T-cell (primary cell): ENCODE measurements around the gene PIGC. TPM values are rescaled to one million over a fixed set of nuclear protein-coding genes. Genes with fewer than 3 reads are reported as not detected.
A peak's percentile ranks its signal among the peaks of the same experiment; 100 is the strongest.

Experiments
- ATAC-seq, 4 experiments: fragments of 200-7000 bp in 3 of 4; fragments of 150-1000 bp in 1 of 4; cut with Tn5 transposase; replicated peaks in 1 of 4; 1 replicate in 3 of 4; 2 replicates in 1 of 4; pipeline ENCODE4 v1.10.0; 2021; ENCODE audit warnings: moderate library complexity in 3 of 4, mild to moderate bottlenecking in 2 of 4, moderate number of reproducible peaks in 1 of 4
- CTCF ChIA-PET, 2 donors: fragments of 300-600 bp; sonication (Branson Sonifier 250); formaldehyde crosslinking; loops; one replicate each; lab custom pipeline; 2022; ENCODE audit warnings: antibody characterized with exemption in 2 of 2; lab: Charles Lee
- POLR2A ChIA-PET, 2 donors: fragments of 300-600 bp; sonication (Branson Sonifier 250); formaldehyde crosslinking; loops; one replicate each; lab custom pipeline; 2022; ENCODE audit warnings: antibody characterized with exemption in 2 of 2; lab: Charles Lee
- DNase-seq, 35 experiments: peaks; one replicate each; pipeline versions ENCODE4 v3.0.0 to v3.0.0-alpha.2; 2013 to 2023
- H3K27ac ChIP-seq: one replicate; pipeline ENCODE4 v1.5.1; 2013; ENCODE audit warnings: low read length
- H3K27me3 ChIP-seq, 2 experiments: replicated peaks in 1 of 2; 1 replicate in 1 of 2; 2 replicates in 1 of 2; pipeline versions ENCODE4 v1.6.1 to v1.7.0; 2013; ENCODE audit warnings: low read length in 1 of 2, mixed read lengths in 1 of 2; ENCODE audit not compliant: control insufficient read depth in 2 of 2, insufficient read depth in 2 of 2; ENCODE audit errors: extremely low read depth in 1 of 2
- H3K36me3 ChIP-seq, 2 donors: 1 replicate in 1 of 2; 2 replicates in 1 of 2; pipeline versions ENCODE4 v1.6.1 to v1.7.0; 2013; ENCODE audit warnings: low read length in 1 of 2; ENCODE audit not compliant: control insufficient read depth in 2 of 2, insufficient read depth in 1 of 2; ENCODE audit errors: extremely low read depth in 1 of 2
- H3K4me1 ChIP-seq, 2 experiments: 1 replicate in 1 of 2; 2 replicates in 1 of 2; pipeline versions ENCODE4 v1.6.1 to v1.7.0; 2013; ENCODE audit warnings: low read length in 2 of 2, mixed read lengths in 1 of 2; ENCODE audit not compliant: insufficient read depth in 2 of 2, control insufficient read depth in 1 of 2; ENCODE audit errors: extremely low read depth in 1 of 2
- H3K4me3 ChIP-seq, 2 donors: 1 replicate in 1 of 2; 2 replicates in 1 of 2; pipeline versions ENCODE4 v1.5.1 to v1.7.0; 2013; ENCODE audit warnings: mild to moderate bottlenecking in 2 of 2, low read length in 1 of 2, moderate library complexity in 1 of 2; ENCODE audit not compliant: control insufficient read depth in 1 of 2; ENCODE audit errors: extremely low read depth in 1 of 2
- H3K9me3 ChIP-seq: 2 replicates; pipeline ENCODE4 v1.7.0; 2013
- H3K27ac Mint-ChIP-seq, 2 donors: one replicate each; pipeline ENCODE4 v1.8.0; 2020 to 2021; ENCODE audit warnings: mild to moderate bottlenecking in 2 of 2, mixed read lengths in 2 of 2
- H3K27me3 Mint-ChIP-seq, 2 donors: one replicate each; pipeline ENCODE4 v1.8.0; 2021 to 2022; ENCODE audit warnings: mixed read lengths in 2 of 2
- H3K36me3 Mint-ChIP-seq: one replicate; pipeline ENCODE4 v1.8.0; 2021; ENCODE audit warnings: mixed read lengths
- H3K4me1 Mint-ChIP-seq, 3 donors: one replicate each; pipeline ENCODE4 v1.8.0; 2020 to 2022; ENCODE audit warnings: mixed read lengths in 3 of 3, mild to moderate bottlenecking in 1 of 3
- H3K4me3 Mint-ChIP-seq, 3 donors: one replicate each; pipeline ENCODE4 v1.8.0; 2020 to 2022; ENCODE audit warnings: mild to moderate bottlenecking in 3 of 3, mixed read lengths in 3 of 3, moderate library complexity in 3 of 3
- H3K9me3 Mint-ChIP-seq, 3 donors: one replicate each; pipeline ENCODE4 v1.8.0; 2020 to 2022; ENCODE audit warnings: mixed read lengths in 3 of 3
- WGBS: methylation state at CpG from one replicate; pipeline ENCODE4 v1.1.5; 2013; ENCODE audit warnings: missing lambda C conversion rate; ENCODE audit not compliant: insufficient coverage; 5-methylcytosine and 5-hydroxymethylcytosine counted together
- total RNA-seq, 35 experiments: library from RNA in 6 of 35; stranded (reverse) in 6 of 35; fragments of 120-200 nt in 1 of 35; gene quantifications; one replicate each; pipeline versions ENCODE4 v1.2.1 to v1.2.4 and lab custom pipeline; 2013 to 2026

The PIGC gene
- total RNA-seq (10 to 100 TPM; 26.9 to 39.0 (median 34.5) TPM), total RNA-seq (lab: John Stamatoyannopoulos, UW) (20.1 to 54.3 (median 31.7) reads per million in 29 experiments)
- 43.2 TPM for total RNA-seq (2013)

- Mint-ChIP-seq H3K4me1 (peaks cover 45 to 50% (median 48%) of the 10 kb centered on the region in 3 donors), H3K9me3 (no peaks in the 10 kb centered on the region), H3K36me3 (peaks cover 26% of the 10 kb centered on the region), H3K27me3 (no peaks in the 10 kb centered on the region), H3K27ac (peak within 1 kb of the TSS; percentile 94 to 96), H3K4me3 (peak within 1 kb of the TSS; percentile 83 to 95 (median 94))
- ChIA-PET CTCF (interaction anchor here (0.6 to 2.8 kb wide), 19 partner anchors 9 to 643 kb away, joined by 3 to 42 read pairs (median 4); no protein-coding TSS in a partner anchor), POLR2A (interaction anchor here (0.6 to 1.5 kb wide), 5 partner anchors 11 to 88 kb away, joined by 3 to 4 read pairs (median 3); no protein-coding TSS in a partner anchor)
- Histone ChIP-seq H3K4me3 (peak within 1 kb of the TSS; percentile 84 to 94), H3K36me3 (peaks cover 0 to 10% of the 10 kb centered on the region in 2 donors), H3K4me1 (peaks cover 15% of the 10 kb centered on the region in 2 experiments), H3K9me3 (no peaks in the 10 kb centered on the region), H3K27me3 (no peaks in the 10 kb centered on the region), H3K27ac (peak within 1 kb of the TSS; percentile 86)
- DNase-seq = peak; percentile 79 to 95 (median 89)
- 10% methylated on average over 40 of the region's 43 CpGs for WGBS
- ATAC-seq = peak; percentile 99
Observed at GRCh38 chr1:172443666-172444453, at the start of gene PIGC. Gene PIGC (minus strand): TSS chr1:172444069. CDS start chr1:172442622, 1,447 bp downstream.

GRCh38 chr1:172492421-172492820 is 48.6 kb upstream of the PIGC start:
- DNase-seq = no peak
- ChIA-PET POLR2A (no interaction called here), CTCF (no interaction called here)
- H3K36me3 Mint-ChIP-seq = no peaks in the 10 kb centered on the region
- H3K27ac ChIP-seq = no peak overlapping the region
- H3K9me3 ChIP-seq = no peaks in the 10 kb centered on the region
- no peaks in the 10 kb centered on the region for H3K9me3 Mint-ChIP-seq
- peaks cover 3 to 12% of the 10 kb centered on the region in 2 donors for H3K27me3 Mint-ChIP-seq
- H3K36me3 ChIP-seq = no peaks in the 10 kb centered on the region
- peaks cover 5 to 6% (median 5%) of the 10 kb centered on the region in 3 donors for H3K4me1 Mint-ChIP-seq
- H3K27ac Mint-ChIP-seq = no peak overlapping the region
- no peaks in the 10 kb centered on the region for H3K27me3 ChIP-seq
- no peak overlapping the region for H3K4me3 ChIP-seq
- WGBS = no CpG with 5 or more reads among the region's 1 CpG
- H3K4me1 ChIP-seq = peaks cover 0 to under 1% of the 10 kb centered on the region in 2 experiments
- H3K4me3 Mint-ChIP-seq = no peak overlapping the region
- ATAC-seq = no peak

GRCh38 chr1:172489847-172490246 is 46.0 kb upstream of the PIGC start:
- ChIA-PET CTCF (no interaction called here), POLR2A (no interaction called here)
- Histone ChIP-seq H3K4me1 (peaks cover 0 to 3% of the 10 kb centered on the region in 2 experiments), H3K27me3 (no peaks in the 10 kb centered on the region), H3K4me3 (no peak overlapping the region), H3K27ac (no peak overlapping the region), H3K36me3 (no peaks in the 10 kb centered on the region), H3K9me3 (no peaks in the 10 kb centered on the region)
- DNase-seq (no peak), ATAC-seq (no peak)
- Mint-ChIP-seq H3K27ac (no peak overlapping the region), H3K4me1 (peaks cover 10% of the 10 kb centered on the region in 3 donors), H3K9me3 (no peaks in the 10 kb centered on the region), H3K4me3 (no peak overlapping the region), H3K36me3 (no peaks in the 10 kb centered on the region), H3K27me3 (peaks cover 3 to 12% of the 10 kb centered on the region in 2 donors)
- 69% methylated on average over 2 of the region's 3 CpGs for whole genome bisulfite sequencing

GRCh38 chr1:172488393-172488792 is 44.5 kb upstream of the PIGC start:
- ChIA-PET CTCF (interaction anchor here in 1 of 2 donors (0.5 kb wide), 1 partner anchor 37 kb away, joined by 10 read pairs; no protein-coding TSS in a partner anchor), POLR2A (no interaction called here)
- Histone ChIP-seq H3K9me3 (no peaks in the 10 kb centered on the region), H3K27me3 (no peaks in the 10 kb centered on the region), H3K36me3 (no peaks in the 10 kb centered on the region), H3K27ac (no peak overlapping the region), H3K4me3 (no peak overlapping the region), H3K4me1 (peaks cover 0 to 3% of the 10 kb centered on the region in 2 experiments)
- Mint-ChIP-seq H3K4me1 (peaks cover 10 to 16% (median 16%) of the 10 kb centered on the region in 3 donors), H3K27ac (no peak overlapping the region), H3K4me3 (no peak overlapping the region), H3K36me3 (no peaks in the 10 kb centered on the region), H3K9me3 (no peaks in the 10 kb centered on the region), H3K27me3 (peaks cover 3 to 12% of the 10 kb centered on the region in 2 donors)
- no peak for DNase-seq
- 95% methylated on average over 2 of the region's 3 CpGs for WGBS
- ATAC-seq = no peak

- 0% methylated on average over 2 of the region's 4 CpGs for WGBS
- ATAC-seq (peak in 2 of 4 experiments; percentile 41 to 48), DNase-seq (peak in 1 of 35 experiments; percentile 8)
- H3K4me1 ChIP-seq = peaks cover 0 to 3% of the 10 kb centered on the region in 2 experiments
- Mint-ChIP-seq H3K27me3 (peaks cover 3 to 12% of the 10 kb centered on the region in 2 donors), H3K9me3 (no peaks in the 10 kb centered on the region), H3K4me1 (peaks cover 10 to 16% (median 16%) of the 10 kb centered on the region in 3 donors), H3K4me3 (no peak overlapping the region), H3K36me3 (no peaks in the 10 kb centered on the region), H3K27ac (no peak overlapping the region)
- ChIA-PET CTCF (no interaction called here), POLR2A (no interaction called here)
- H3K4me3 ChIP-seq = no peak overlapping the region
- H3K9me3 ChIP-seq = no peaks in the 10 kb centered on the region
- no peaks in the 10 kb centered on the region for H3K27me3 ChIP-seq
- no peaks in the 10 kb centered on the region for H3K36me3 ChIP-seq
- no peak overlapping the region for H3K27ac ChIP-seq
Observed at GRCh38 chr1:172487550-172487949, 43.7 kb upstream of the PIGC start.

- H3K36me3 Mint-ChIP-seq = no peaks in the 10 kb centered on the region
- DNase-seq = no peak
- H3K9me3 Mint-ChIP-seq = no peaks in the 10 kb centered on the region
- ATAC-seq = no peak
- Histone ChIP-seq H3K4me1 (peaks cover 0 to 3% of the 10 kb centered on the region in 2 experiments), H3K27me3 (no peaks in the 10 kb centered on the region), H3K27ac (no peak overlapping the region), H3K4me3 (no peak overlapping the region), H3K9me3 (no peaks in the 10 kb centered on the region), H3K36me3 (no peaks in the 10 kb centered on the region)
- H3K4me1 Mint-ChIP-seq = peaks cover 10 to 16% (median 16%) of the 10 kb centered on the region in 3 donors
- H3K27ac Mint-ChIP-seq = no peak overlapping the region
- H3K27me3 Mint-ChIP-seq = peaks cover 3 to 12% of the 10 kb centered on the region in 2 donors
- no CpG with 5 or more reads among the region's 3 CpGs for WGBS
- H3K4me3 Mint-ChIP-seq = no peak overlapping the region
- POLR2A ChIA-PET = no interaction called here
- CTCF ChIA-PET = interaction anchor here in 1 of 2 donors (0.8 kb wide), 1 partner anchor 37 kb away, joined by 3 read pairs; no protein-coding TSS in a partner anchor
Observed at GRCh38 chr1:172486805-172487454, 43.1 kb upstream of the PIGC start.
